PC-9 (cell line): ENCODE results near the gene ATM.

Experiments
- EZH2 ChIP-seq: fragments of 200-600 bp; sonication (generic); IDR thresholded peaks from 2 replicates; pipeline ENCODE4 v1.8.0; 2017; ENCODE audit warnings: antibody characterized with exemption, low read depth
- TF ChIP-seq, protein P1 (sequence below): fragments of 200-600 bp; sonication (generic); conservative IDR thresholded peaks from 2 replicates; pipeline ENCODE4 v1.6.1; 2017; ENCODE audit warnings: mixed run types, antibody characterized with exemption, mild to moderate bottlenecking, moderate library complexity

DNA sequence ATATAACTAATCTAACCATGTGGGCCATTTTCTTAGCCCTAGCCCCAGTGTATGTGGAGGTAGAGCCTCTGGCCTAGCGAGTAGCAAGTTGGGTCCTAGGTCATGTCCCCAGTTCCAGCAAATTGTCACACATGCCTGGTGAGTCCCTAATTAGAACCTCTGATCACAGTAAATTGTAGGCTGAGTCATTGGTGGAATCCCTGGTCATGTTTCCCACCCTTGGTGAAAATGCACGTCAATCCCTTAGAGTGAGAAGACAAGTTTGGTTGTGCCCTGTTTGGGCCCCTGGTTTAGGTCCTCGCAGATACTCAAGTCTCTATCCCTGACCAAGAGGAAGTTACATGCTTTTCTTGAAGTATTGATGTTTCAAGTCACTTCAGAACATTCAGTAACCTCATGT, 46.7 kb downstream of the ATM start:
- TF ChIP-seq, protein P1, sequence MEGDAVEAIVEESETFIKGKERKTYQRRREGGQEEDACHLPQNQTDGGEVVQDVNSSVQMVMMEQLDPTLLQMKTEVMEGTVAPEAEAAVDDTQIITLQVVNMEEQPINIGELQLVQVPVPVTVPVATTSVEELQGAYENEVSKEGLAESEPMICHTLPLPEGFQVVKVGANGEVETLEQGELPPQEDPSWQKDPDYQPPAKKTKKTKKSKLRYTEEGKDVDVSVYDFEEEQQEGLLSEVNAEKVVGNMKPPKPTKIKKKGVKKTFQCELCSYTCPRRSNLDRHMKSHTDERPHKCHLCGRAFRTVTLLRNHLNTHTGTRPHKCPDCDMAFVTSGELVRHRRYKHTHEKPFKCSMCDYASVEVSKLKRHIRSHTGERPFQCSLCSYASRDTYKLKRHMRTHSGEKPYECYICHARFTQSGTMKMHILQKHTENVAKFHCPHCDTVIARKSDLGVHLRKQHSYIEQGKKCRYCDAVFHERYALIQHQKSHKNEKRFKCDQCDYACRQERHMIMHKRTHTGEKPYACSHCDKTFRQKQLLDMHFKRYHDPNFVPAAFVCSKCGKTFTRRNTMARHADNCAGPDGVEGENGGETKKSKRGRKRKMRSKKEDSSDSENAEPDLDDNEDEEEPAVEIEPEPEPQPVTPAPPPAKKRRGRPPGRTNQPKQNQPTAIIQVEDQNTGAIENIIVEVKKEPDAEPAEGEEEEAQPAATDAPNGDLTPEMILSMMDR = no peak
- no peak for TF ChIP-seq EZH2
